Left kidney (tissue), 2 donors: ENCODE measurements around the gene TMPRSS9. TPM values are rescaled to one million over a fixed set of nuclear protein-coding genes. Genes with fewer than 3 reads are reported as not detected.
A peak's percentile ranks its signal among the peaks of the same experiment; 100 is the strongest.
"Not testable (repeated sequence)": the region's sequence is repeated elsewhere in the genome, so short reads cannot be mapped to it uniquely, and the experiment has no call there.

ENCODE experiments used
- DNase-seq: peaks from one replicate; pipeline ENCODE4 v3.0.0-alpha.2; 2013
- polyA plus RNA-seq: library from polyadenylated mRNA; unstranded; fragments of 120-200 nt; gene quantifications from one replicate; pipeline ENCODE4 v1.2.1, GENCODE V29; 2013; ENCODE audit not compliant: insufficient read length

TMPRSS9 gene
- polyA plus RNA-seq, 1 donor: 0.60 TPM

- DNase-seq: peak; percentile 60
Observed at GRCh38 chr19:2461751-2462634, 101.9 kb downstream of the TMPRSS9 start.

- DNase-seq: peak; percentile 97
Observed at GRCh38 chr19:2462635-2463421, 102.8 kb downstream of the TMPRSS9 start.

- not testable (repeated sequence) for DNase-seq
Observed at GRCh38 chr19:2463694-2464093, 103.6 kb downstream of the TMPRSS9 start.

GRCh38 chr19:2464389-2464788 is 104.3 kb downstream of the TMPRSS9 start:
- no peak for DNase-seq

- no peak for DNase-seq
Observed at GRCh38 chr19:2468596-2468995, 108.5 kb downstream of the TMPRSS9 start.

GRCh38 chr19:2469102-2469914 is 109.2 kb downstream of the TMPRSS9 start:
- DNase-seq: no peak

GRCh38 chr19:2469915-2470200 is 109.8 kb downstream of the TMPRSS9 start:
- DNase-seq: not testable (repeated sequence)

- peak; percentile 79 for DNase-seq
Observed at GRCh38 chr19:2474232-2475017, 114.4 kb downstream of the TMPRSS9 start.

- DNase-seq: no peak
Observed at GRCh38 chr19:2475018-2475701, 115.1 kb downstream of the TMPRSS9 start.

Other genes with a start within 250 kb of the TMPRSS9 start
- 110 TPM for gene AP3D1, start 208.7 kb upstream of the TMPRSS9 start, polyA plus RNA-seq
- 33.6 TPM for gene DOT1L, start 196.3 kb upstream of the TMPRSS9 start, polyA plus RNA-seq
- gene PLEKHJ1, start 123.9 kb upstream of the TMPRSS9 start, polyA plus RNA-seq: 56.2 TPM
- gene SF3A2, start 123.4 kb upstream of the TMPRSS9 start, polyA plus RNA-seq: 66.1 TPM
- gene AMH, start 110.9 kb upstream of the TMPRSS9 start, polyA plus RNA-seq: 3.2 TPM
- gene JSRP1, start 103.8 kb upstream of the TMPRSS9 start, polyA plus RNA-seq: 0.60 TPM
- not detected for gene PEAK3, start 78.1 kb upstream of the TMPRSS9 start, polyA plus RNA-seq
- not detected for gene LINGO3, start 52.1 kb upstream of the TMPRSS9 start, polyA plus RNA-seq
- 90.5 TPM for gene LSM7, start 31.7 kb upstream of the TMPRSS9 start, polyA plus RNA-seq
- 72.7 TPM for gene SPPL2B, start 31.6 kb upstream of the TMPRSS9 start, polyA plus RNA-seq
- gene TIMM13, start 67.3 kb downstream of the TMPRSS9 start, polyA plus RNA-seq: 50.6 TPM
- 64.4 TPM for gene LMNB2, start 96.7 kb downstream of the TMPRSS9 start, polyA plus RNA-seq
- 7.6 TPM for gene GADD45B, start 115.9 kb downstream of the TMPRSS9 start, polyA plus RNA-seq